ENCODE data around the gene KCND3.

- TF ChIP-seq CTCF (IDR thresholded peaks at IDR 0.05; ENCODE audit: low read depth, low read length) (no peak), POLR2A (IDR thresholded peaks at IDR 0.05; ENCODE audit: extremely low read depth, insufficient read length) (no peak), MYC (IDR thresholded peaks at IDR 0.05; ENCODE audit: low read depth, low read length) (no peak), MAX (IDR thresholded peaks at IDR 0.05; ENCODE audit: low read depth, low read length) (no peak)
These were observed 184.2 kb downstream of the KCND3 start for GRCh38 chr1:111805251-111805650.

All from NB4 (cell line).